ENCODE measurements around the gene OR6J1.
"Not testable (repeated sequence)": the region's sequence is repeated elsewhere in the genome, so short reads cannot be mapped to it uniquely, and the experiment has no call there.

The OR6J1 gene

DNA sequence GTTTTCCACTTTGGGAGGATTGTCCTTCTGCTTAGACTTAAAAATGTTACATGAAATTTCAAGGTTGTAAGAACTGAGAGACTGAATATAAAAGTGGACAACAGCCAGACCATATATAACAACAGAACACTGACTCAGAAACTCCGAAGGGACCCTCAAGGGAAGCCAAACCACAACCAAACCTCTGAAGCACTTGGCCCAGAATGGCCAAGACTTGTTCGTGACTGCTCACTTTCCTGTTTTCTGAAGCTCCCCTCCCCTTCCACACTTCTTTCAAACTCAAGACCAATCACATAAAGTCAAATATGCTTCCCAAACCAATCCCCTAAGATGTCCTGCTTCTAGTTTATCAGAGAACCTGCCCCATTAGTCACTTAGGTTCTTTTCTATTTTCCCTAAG, 13.7 kb downstream of the OR6J1 start:
- DNase-seq (ENCODE audit: extremely low read depth, low read depth) = no peak
- TF ChIP-seq, protein P1, sequence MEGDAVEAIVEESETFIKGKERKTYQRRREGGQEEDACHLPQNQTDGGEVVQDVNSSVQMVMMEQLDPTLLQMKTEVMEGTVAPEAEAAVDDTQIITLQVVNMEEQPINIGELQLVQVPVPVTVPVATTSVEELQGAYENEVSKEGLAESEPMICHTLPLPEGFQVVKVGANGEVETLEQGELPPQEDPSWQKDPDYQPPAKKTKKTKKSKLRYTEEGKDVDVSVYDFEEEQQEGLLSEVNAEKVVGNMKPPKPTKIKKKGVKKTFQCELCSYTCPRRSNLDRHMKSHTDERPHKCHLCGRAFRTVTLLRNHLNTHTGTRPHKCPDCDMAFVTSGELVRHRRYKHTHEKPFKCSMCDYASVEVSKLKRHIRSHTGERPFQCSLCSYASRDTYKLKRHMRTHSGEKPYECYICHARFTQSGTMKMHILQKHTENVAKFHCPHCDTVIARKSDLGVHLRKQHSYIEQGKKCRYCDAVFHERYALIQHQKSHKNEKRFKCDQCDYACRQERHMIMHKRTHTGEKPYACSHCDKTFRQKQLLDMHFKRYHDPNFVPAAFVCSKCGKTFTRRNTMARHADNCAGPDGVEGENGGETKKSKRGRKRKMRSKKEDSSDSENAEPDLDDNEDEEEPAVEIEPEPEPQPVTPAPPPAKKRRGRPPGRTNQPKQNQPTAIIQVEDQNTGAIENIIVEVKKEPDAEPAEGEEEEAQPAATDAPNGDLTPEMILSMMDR (IDR thresholded peaks at IDR 0.05; ENCODE audit: low read depth, low read length) = no peak

DNA sequence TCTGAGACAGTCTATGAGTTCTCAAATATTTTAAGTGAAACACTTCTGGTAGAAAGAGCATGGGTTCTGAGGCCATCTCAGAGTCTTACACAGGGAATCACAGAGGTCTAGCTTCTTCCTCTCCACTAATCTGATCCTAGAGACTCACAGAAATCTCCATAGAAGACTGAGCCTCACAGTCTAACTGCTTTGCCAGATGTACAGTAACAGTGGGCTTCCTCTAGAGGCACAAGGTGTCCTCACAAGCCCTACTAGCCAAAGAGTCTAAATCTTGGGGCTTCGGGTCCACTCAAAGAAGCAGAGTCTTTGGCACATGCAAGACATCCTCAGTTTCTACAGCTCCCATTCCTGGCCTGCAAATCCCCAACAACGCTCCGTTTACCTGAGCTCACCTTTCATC, 14.1 kb downstream of the OR6J1 start:
- no peak for DNase-seq (ENCODE audit: extremely low read depth, low read depth)
- TF ChIP-seq, protein P1 (IDR thresholded peaks at IDR 0.05; ENCODE audit: low read depth, low read length) = no peak

DNA sequence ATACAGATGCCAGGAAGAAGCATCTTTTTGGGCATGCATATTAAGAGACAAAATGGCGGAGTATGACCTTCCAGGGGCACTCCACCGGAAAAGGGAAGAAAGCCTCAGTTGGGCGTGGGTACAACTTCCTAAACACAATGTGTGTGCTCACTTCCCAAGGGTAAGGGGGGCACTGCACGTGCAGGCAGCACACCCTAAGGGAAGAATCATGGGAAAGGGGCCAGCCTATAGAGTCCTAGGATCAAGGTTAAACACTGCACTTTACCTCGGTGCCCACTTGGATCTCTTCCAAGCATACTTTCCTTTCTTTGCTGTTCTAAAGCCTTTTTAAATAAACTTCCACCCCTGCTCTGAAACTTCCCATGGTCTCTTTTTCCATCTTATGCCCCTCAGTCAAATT, 14.8 kb downstream of the OR6J1 start:
- TF ChIP-seq, protein P1 (IDR thresholded peaks at IDR 0.05; ENCODE audit: low read depth, low read length) = no peak
- no peak for DNase-seq (ENCODE audit: extremely low read depth, low read depth)

GRCh38 chr14:22627506-22628263, 16.5 kb downstream of the OR6J1 start:
- DNase-seq (ENCODE audit: extremely low read depth, low read depth) = no peak
- TF ChIP-seq, protein P1 (IDR thresholded peaks at IDR 0.05; ENCODE audit: low read depth, low read length) = no peak

- DNase-seq (ENCODE audit: extremely low read depth, low read depth) = no peak
- TF ChIP-seq, protein P1 (IDR thresholded peaks at IDR 0.05; ENCODE audit: low read depth, low read length) = no peak
Measured at GRCh38 chr14:22626590-22626989, 17.6 kb downstream of the OR6J1 start.

- DNase-seq (ENCODE audit: extremely low read depth, low read depth) = no peak
- TF ChIP-seq, protein P1 (IDR thresholded peaks at IDR 0.05; ENCODE audit: low read depth, low read length) = no peak
Measured at GRCh38 chr14:22623047-22623446, 21.1 kb downstream of the OR6J1 start.

DNA sequence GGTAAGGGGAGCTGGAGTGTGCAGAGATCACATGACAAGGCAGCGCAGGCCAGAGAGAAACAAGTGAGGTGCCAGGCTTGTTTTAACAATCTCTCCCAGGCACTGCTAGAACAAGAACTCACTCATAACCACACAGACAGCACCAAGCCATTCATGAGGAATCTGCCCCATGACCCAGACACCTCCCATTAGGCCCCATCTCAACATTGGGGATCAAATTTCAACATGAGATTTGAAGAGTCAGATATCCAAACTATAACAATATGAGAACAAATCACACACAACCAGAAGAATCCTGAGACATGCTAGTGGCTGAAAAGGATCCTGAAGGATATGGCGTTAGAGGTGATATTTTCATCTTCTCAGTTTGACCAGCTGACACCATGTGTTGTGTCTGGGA, 21.9 kb downstream of the OR6J1 start:
- TF ChIP-seq, protein P1 (IDR thresholded peaks at IDR 0.05; ENCODE audit: low read depth, low read length) = no peak
- no peak for DNase-seq (ENCODE audit: extremely low read depth, low read depth)

DNA sequence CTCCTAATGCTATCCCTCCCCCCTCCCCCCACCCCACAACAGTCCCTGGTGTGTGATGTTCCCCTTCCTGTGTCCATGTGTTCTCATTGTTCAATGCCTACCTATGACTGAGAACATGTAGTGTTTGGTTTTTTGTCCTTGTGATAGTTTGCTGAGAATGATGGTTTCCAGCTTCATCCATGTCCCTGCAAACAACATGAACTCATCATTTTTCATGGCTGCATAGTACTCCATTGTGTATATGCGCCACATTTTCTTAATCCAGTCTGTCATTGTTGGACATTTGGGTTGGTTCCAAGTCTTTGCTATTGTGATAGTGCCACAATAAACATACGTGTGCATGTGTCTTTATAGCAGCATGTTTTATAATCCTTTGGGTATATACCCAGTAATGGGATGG, 28.4 kb downstream of the OR6J1 start:
- DNase-seq (ENCODE audit: extremely low read depth, low read depth) = not testable (repeated sequence)
